Inflammatory macrophage treated with lipopolysaccharide for 4 hours (primary cell): ENCODE data around the gene ARHGDIB.
A peak's percentile ranks its signal among the peaks of the same experiment; 100 is the strongest.

Source experiments
- DNase-seq: peaks from one replicate; pipeline ENCODE4 v3.0.0-alpha.2; 2020

The ARHGDIB gene

GRCh38 chr12:14956024-14956891 lies 5.1 kb downstream of the ARHGDIB start:
- peak; percentile 74 for DNase-seq

DNA sequence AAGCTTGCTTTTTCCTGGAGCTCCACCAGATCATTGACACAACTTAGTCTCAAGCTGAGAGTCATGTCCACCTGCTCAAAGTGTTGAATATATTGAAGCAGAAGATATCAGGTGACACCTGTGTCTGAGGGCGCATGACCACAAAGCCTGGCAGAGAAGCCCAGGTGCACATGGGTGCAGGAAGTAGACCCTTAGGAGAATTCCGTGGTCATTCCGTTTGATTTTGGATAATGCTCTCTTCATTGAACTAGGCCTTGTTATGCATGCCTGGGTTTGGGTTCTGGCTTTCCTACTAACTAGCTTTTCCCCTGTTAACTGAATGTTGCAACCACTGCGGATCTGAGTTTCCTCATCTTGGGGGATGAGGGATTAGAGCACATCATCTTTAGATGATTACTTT lies 7.1 kb downstream of the ARHGDIB start:
- peak; percentile 43 for DNase-seq

DNA sequence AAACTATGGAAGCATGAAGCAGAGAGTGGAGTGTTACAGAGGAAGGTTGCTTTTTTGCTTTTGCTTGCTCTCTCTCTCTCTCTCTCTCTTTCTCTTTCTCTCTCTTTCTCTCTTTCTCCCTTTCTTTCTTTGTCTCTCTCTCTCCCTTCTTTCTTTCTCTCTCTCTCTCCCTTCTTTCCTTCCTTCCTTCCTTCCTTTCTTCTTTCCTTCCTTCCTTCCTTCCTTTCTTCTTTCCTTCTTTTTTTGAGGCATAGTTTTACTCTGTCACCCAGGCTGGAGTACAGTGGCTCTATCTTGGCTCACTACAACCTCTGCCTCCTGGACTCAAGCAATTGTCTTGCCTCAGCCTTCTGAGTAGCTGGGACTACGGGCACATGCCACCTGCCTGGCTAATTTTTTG lies 7.6 kb downstream of the ARHGDIB start:
- DNase-seq, result no peak

GRCh38 chr12:14952299-14952921 lies 9.0 kb downstream of the ARHGDIB start:
- DNase-seq, result peak; percentile 88

- no peak for DNase-seq
Observed at GRCh38 chr12:14951851-14952250, 9.6 kb downstream of the ARHGDIB start.

GRCh38 chr12:14950982-14951746 lies 10.2 kb downstream of the ARHGDIB start:
- no peak for DNase-seq

DNA sequence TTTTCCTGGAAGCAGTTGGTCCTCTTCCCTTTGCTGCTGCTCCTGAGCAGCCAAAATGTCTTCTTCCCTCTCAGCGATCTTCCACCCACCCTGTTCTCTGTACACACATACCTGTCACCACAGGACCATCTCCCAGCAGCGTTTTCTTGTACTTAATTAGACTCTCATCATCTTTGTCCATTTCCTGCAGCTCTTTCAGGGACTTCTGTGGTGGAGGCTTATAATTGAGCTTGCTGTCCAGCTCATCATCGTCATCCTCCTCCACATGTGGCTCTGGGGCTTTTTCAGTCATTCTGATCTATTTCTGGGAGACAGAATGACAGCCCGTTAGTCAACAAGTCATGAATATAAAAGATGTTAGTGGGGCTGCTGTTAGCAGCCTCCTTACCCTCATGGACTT lies 11.0 kb downstream of the ARHGDIB start:
- DNase-seq, result no peak

DNA sequence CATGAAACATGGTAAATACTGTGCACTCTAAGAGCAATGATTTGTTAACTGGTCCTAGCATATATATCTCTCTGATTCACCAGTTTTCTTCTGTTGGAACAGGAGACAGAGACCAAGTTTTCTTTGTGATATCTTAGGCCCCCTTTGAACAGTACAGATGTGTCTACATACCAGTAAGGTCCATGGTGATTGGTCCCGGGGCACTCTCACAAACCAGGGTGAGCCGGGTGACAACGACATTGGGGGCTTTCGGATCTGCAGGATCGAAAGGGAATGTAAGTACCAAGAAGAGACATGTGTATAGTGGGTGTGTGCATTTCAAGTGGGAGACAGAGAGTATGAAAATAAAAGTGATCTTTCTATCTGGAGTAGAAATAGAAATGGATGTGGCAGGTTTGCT lies 11.8 kb downstream of the ARHGDIB start:
- DNase-seq, result no peak

GRCh38 chr12:14948672-14949071 lies 12.7 kb downstream of the ARHGDIB start:
- peak; percentile 88 for DNase-seq

DNA sequence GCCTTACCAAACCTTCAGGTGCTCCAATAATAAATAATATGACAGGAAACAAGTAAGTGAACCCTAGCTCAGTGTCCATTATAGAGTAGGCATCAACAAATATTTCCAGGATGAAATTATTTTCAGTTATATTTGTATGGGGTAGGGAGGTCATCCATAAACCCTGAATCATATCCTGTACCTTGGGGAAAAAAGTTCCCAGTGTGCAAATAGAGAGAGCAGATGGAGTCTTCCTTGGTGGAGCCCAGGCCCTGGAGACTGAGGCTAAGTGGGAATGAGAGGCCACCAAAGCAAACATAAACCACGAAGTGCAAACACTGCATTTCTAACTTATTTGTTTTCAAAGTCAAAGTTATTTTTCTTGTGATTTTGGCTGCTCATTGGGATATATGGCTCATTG lies 14.5 kb downstream of the ARHGDIB start:
- DNase-seq, result no peak

DNA sequence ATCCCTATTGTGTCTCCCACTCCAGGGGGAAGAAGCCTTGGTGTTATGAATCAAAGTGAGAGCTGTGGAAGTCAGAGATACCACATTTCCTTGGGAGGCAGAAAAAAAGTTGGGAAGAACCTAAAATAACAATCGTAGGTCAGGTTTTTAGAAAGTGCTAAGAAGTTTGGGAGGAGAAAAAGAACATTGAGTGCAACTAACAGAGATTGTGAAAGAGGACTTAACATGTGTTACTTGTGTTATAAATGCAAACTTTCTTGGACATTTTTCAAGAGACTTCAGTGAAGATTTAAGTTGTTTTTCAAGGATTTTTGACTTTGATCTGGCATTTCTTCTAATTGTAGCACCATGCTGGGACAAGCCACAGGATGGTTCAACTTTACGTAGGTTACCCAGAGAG lies 15.2 kb downstream of the ARHGDIB start:
- DNase-seq, result no peak

DNA sequence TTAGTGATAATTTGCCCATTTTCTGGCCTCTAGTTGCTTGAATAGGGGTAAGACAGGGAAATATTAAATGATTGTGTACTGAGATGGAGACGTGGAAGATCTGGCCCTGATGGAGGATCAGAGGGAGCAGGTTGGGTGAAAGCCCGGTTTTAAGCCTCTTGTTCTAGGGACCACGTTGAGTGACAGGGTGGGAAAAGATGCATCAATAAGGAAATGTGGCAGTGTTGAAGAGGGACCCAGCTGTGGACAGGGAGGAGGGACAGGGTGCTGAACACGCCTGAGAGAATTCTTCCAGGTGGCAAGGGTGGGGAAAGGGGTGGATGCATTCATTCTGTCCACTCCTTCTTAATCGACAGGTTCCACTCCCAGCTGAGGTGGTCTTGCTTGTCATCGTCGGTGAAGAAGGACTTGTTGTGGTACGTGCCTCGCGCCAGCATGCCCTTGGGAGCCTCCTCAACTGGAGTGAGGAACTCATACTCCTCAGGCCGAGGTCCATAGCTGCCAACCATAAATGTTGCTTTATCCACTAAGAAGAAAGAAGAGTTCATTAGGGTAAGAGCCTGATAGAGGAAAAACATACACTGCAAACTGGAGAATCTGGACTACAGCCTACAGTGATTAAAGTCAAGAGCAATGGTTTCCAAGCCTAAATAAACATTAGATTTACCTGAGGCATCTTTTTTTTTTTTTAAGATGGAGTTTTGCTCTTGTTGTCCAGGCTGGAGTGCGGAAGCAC lies 19.0 kb downstream of the ARHGDIB start:
- no peak for DNase-seq

GRCh38 chr12:14941369-14941768 lies 20.0 kb downstream of the ARHGDIB start:
- DNase-seq, result no peak

- no peak for DNase-seq
Observed at GRCh38 chr12:14938301-14938700, 23.1 kb downstream of the ARHGDIB start, which contains the start of gene ERP27. ERP27 (minus strand) TSS chr12:14938537; CDS start chr12:14938508, 29 bp downstream.

DNA sequence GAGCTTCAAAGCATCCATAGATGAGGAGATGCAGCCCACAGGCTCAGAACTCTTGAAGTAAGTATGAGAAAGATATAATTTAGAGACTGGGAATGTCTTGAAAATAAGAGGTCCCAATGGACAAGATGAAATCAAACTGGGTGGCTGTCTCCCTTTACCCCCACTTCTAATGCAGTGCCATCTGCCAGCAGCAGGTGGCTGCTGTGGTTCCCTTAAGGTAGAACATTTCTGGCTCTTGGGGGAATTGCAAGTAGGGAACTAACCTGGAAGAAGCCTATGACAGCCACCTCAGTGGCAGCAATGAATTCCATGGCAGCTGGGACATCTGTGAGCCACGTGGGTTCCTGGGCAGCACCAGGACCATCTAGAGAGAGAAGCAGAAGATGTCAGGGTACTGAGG lies 23.7 kb downstream of the ARHGDIB start:
- no peak for DNase-seq

GRCh38 chr12:14937014-14937413 lies 24.4 kb downstream of the ARHGDIB start:
- DNase-seq, result no peak

DNA sequence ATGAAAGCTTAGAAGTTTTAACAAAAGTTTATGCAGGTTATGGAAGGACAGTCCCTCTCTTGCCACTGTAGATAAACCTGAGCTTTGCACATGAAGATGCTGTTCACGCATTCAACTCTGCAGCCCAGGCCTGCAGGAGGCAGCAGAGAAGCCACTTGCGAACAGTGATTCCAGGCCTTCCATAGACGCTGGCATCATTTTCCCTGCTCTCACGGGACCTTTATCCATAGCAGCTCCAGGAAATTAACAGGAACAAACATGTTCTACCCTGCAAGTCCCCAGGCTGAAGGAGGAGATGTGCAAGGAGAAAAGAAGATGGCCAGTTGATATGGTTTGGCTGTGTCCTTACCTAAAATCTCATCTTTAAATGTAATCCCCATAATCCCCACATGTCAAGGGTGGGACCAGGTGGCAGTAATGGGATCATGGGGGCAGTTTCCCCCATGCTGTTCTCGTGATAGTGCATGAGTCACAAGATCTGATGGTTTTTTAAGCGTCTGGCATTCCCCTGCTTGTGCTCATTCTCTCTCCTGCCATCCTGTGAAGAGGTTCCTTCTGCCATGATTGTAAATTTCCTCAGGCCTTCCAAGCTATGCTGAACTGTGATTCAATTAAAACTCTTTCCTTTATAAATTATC lies 25.1 kb downstream of the ARHGDIB start:
- peak; percentile 22 for DNase-seq

DNA sequence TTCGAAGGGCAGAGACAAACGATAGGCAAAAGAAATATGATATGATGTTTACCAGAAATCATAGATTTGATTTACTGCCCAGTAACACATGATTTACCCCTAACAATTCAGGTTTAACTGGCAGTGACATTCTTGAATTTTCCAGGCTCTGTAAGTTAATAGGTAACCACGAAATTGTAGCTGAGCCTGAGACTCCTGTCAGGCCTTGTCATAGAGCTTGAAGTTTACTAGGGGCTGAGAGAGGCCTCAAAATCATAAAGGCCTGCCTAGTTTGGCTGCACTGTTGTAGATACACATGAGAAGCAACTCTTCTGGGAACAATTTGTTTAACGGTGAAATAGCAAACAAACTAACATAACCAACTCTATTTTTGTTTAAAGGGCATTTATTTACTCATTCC lies 26.4 kb downstream of the ARHGDIB start:
- DNase-seq, result no peak

GRCh38 chr12:14934511-14934910 lies 26.9 kb downstream of the ARHGDIB start:
- DNase-seq, result no peak

DNA sequence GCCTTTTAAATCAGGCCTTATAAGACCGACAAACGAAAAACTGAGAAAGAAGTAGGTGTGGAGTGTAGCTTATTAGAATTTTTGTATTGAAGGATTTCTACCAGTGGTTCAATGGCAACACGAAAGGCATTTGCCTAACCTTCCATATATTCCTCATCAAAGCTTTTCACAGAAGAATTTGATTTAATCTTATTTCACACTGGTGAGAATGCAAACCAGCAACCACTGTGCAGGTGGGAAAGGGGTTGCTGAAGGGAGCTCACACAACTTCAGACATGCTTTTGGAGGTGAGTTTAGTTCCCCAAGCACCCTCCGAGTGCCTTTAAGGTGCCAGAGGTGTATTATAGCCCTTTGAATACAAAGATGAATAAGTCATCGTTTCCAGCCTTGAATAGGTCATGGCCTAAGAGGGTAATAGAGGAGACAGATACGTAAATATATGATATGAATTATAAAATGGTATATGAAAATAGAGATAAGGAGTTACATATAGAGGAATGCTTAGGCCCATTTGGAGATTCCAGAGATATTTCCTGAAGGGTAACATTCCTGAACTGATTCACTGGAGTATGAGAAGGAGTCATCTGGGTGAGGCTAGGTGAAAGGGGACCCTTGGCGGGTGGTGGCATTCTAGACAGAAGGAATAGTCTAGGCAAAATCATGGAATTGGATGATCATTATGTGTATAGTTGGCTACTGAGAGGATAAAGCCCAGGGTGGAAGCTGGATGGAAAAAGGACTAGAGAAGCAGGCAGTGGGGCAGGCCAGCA lies 29.4 kb downstream of the ARHGDIB start:
- DNase-seq, result no peak

- no peak for DNase-seq
Observed at GRCh38 chr12:14931359-14931758, 30.0 kb downstream of the ARHGDIB start.

DNA sequence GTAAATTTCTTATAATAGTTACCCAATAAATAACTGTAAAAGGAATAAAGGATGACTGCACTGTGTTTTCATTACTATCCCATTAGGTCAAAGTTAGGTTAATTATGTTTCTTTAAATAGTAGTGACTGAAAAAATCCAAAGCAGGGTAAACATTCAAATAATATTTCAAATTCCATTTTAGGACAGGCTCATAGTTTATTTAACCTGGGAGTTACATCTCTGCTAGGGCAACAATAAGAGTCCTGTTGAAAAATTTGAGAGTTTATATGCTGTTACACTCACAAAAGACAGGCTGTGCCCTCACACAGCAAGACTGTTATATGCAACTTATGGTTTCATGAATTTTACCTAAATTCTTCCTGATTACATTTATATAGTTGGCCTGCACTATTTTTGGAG lies 31.1 kb downstream of the ARHGDIB start:
- no peak for DNase-seq
